Stimulated activated naive CD8-positive, alpha-beta T cell treated with anti-CD3 and anti-CD28 coated beads, Interleukin-15, Interleukin-2, amounts not matched to agents 100 ng/mL and 50 ng/mL, for 24 hours (primary cell): ENCODE measurements around the gene MYOM1.
A peak's percentile ranks its signal among the peaks of the same experiment; 100 is the strongest.

Source experiments
- H3K27ac Mint-ChIP-seq: one replicate; pipeline ENCODE4 v1.8.0; 2021; ENCODE audit warnings: mild to moderate bottlenecking, mixed read lengths
- H3K27me3 Mint-ChIP-seq: one replicate; pipeline ENCODE4 v1.8.0; 2021; ENCODE audit warnings: mixed read lengths
- H3K36me3 Mint-ChIP-seq: one replicate; pipeline ENCODE4 v1.8.0; 2021; ENCODE audit warnings: low read depth, mixed read lengths
- H3K4me1 Mint-ChIP-seq: one replicate; pipeline ENCODE4 v1.8.0; 2021; ENCODE audit warnings: low read depth, mixed read lengths
- H3K4me3 Mint-ChIP-seq: one replicate; pipeline ENCODE4 v1.8.0; 2021; ENCODE audit warnings: mild to moderate bottlenecking, mixed read lengths
- H3K9me3 Mint-ChIP-seq: one replicate; pipeline ENCODE4 v1.8.0; 2021; ENCODE audit warnings: mixed read lengths

MYOM1 gene

DNA sequence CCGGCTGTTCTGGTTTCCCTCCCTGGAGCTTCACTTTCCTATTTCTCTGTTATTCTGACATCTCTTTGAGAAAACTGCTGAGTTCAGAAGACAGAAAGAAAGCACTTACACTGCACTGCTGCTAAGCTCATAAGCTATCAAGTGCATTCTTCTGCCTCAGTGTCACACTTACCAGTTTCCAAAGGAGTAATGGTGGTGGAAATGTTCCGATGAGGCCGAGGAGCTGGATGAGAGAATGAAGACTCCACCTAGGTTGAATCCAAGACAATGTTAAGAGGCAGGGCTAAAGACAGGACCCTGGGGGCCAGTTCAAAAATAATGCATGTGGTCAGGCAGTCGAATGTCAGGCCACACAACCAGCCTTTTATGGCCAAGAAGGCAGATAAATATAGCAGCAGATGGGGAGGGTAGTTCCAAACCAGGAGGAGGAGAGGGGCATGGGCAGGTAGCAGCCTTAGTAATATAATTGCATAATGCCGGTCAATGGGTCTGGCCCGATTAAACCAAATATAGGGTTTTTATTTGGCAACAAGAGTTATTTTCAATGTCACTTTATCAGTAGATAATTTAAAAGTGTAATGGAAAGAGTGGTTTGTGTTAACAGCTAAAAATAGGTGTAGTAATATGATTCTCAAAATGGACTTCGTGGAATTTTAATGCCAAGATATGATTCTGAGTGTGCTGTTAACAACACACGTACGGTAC lies at the start of gene MYOM1:
Gene MYOM1, minus strand, starts transcription at position 338 of the 705 bp plus-strand sequence. CDS start 4,745 bp downstream, outside the sequence.
- Mint-ChIP-seq H3K4me3 (no peak within 1 kb of the TSS), H3K27me3 (no peaks in the 10 kb centered on the region), H3K36me3 (no peaks in the 10 kb centered on the region), H3K9me3 (no peaks in the 10 kb centered on the region), H3K27ac (no peak within 1 kb of the TSS), H3K4me1 (peaks cover 3% of the 10 kb centered on the region)

DNA sequence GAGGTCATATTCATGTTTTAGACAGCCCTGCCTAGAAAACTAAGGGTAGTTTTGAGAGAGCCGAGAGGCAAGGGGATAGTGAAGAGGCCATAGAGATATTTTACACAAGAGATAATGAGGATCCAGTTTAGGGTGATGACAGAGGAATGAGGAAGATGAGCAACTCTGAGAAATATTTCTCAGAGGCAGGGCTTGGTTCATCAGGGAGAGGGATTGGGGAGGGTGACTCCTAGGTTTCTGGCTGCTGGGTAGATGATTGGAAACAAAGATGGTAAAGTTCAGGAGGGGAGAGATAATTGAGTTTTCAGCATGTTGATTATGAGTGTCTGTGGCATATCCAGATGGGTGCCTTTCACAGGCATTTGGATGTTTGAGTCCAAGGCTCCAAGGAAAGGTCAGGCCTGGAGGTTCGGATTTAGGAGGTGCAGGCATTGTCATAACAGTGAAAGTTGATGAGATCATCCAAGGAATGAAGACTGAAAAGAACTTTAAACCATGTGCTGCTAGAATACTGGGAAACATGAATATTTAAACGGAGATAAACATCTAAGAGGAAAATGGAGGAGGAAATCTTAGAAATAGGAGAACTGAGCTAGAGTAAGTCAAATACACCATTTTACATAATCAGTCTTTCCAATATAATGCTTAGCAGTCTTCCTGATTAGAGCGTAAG lies 49.6 kb upstream of the MYOM1 start:
- Mint-ChIP-seq H3K4me3 (peak overlapping the region; percentile 1), H3K9me3 (no peaks in the 10 kb centered on the region), H3K27me3 (no peaks in the 10 kb centered on the region), H3K4me1 (peaks cover 85% of the 10 kb centered on the region), H3K27ac (peak overlapping the region; percentile 46), H3K36me3 (peaks cover 26% of the 10 kb centered on the region)

DNA sequence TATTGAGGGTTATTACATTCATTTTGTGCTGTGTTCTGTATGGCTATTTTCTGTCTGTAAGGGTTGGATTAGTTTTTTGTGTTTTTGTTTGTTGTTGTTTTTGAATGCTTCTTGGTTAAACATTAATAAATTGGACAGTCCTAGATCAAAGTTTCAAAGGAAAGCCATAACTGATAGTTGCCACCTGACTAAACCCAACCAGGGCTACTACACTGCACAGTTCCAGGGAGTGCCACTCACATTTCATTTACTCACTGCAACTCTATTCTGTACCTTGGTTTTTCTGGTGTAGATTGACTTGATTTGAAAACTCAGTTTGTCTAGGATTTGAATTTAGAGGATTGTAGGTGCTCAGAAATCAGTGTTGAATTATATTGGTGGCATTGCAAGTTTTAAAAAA lies 48.5 kb upstream of the MYOM1 start:
- peak overlapping the region; percentile 59 for H3K27ac Mint-ChIP-seq
- no peaks in the 10 kb centered on the region for H3K9me3 Mint-ChIP-seq
- H3K4me1 Mint-ChIP-seq = peaks cover 95% of the 10 kb centered on the region
- H3K4me3 Mint-ChIP-seq = no peak overlapping the region
- H3K27me3 Mint-ChIP-seq = no peaks in the 10 kb centered on the region
- H3K36me3 Mint-ChIP-seq = peaks cover 17% of the 10 kb centered on the region

DNA sequence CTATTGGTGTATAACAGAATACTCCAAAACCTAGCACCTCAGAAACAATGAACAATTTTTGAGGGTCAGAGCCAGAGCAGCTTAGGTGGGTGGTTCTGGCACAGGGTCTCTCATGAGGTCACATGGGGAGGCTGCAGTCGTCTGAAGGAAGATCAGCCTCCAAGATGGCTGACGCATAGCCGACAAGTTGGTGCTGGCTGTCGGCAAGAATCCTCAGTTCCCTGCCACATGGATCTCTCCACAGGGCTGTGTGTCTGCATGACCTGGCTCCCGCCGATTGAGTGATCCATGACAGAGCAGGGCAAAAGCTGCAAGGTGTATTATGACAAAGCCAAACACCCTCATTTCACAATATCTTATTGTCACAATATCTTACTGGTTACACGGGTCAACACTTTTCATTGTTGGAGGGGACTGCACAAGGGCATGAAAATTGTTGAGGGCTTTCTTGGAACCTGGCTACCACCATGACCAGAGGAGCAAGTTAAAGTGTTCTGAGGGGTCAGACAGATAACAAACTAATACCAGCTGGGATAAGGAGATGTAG lies 46.4 kb upstream of the MYOM1 start:
- H3K4me1 Mint-ChIP-seq = peaks cover 83% of the 10 kb centered on the region
- no peaks in the 10 kb centered on the region for H3K9me3 Mint-ChIP-seq
- H3K36me3 Mint-ChIP-seq = peaks cover 17% of the 10 kb centered on the region
- peak overlapping the region; percentile 24 for H3K4me3 Mint-ChIP-seq
- H3K27ac Mint-ChIP-seq = peak overlapping the region; percentile 60
- no peaks in the 10 kb centered on the region for H3K27me3 Mint-ChIP-seq

DNA sequence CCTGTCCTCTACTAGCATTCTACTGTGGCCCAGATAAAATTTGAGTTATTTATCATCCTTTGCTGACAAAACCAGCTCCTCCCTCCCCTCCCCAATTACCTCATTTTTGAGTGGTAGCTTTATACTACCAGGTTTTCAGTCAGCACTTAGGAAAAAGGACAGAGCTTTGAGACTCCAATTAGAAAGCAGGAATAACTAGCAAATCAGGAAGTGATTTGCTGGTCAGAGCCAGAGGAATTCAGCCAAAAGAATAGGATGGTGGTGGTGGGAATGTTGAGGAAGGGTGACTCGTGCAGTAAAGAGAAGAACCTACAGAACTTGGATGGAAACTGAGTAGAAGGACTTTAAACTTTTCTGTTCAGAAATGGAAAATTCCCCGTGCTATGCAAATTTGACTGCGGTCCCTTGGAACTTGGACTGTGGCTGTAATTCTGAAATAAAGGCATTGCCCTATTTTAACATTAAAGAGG lies 45.8 kb upstream of the MYOM1 start:
- H3K27ac Mint-ChIP-seq = peak overlapping the region; percentile 60
- H3K27me3 Mint-ChIP-seq = no peaks in the 10 kb centered on the region
- H3K4me1 Mint-ChIP-seq = peaks cover 82% of the 10 kb centered on the region
- H3K4me3 Mint-ChIP-seq = peak overlapping the region; percentile 47
- peaks cover 21% of the 10 kb centered on the region for H3K36me3 Mint-ChIP-seq
- H3K9me3 Mint-ChIP-seq = no peaks in the 10 kb centered on the region

DNA sequence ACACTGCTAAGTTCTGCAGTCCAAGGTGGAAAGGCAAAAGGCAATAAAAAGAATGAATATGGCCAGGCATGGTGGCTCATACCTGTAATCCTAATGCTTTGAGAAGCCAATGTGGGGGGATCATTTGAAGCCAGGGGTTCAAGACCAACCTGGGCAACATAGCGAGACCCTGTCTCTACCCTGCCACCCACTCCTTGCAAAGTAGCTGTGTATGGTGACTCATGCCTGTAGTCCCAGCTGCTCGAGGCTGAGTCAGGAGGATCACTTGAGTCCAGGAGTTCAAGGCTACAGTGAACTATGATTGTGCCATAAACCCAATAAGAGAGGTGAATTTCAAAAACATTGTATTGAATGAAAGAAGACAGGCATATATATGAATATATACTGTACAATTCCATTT lies 44.6 kb upstream of the MYOM1 start:
- peaks cover 82% of the 10 kb centered on the region for H3K4me1 Mint-ChIP-seq
- peaks cover 22% of the 10 kb centered on the region for H3K36me3 Mint-ChIP-seq
- H3K27ac Mint-ChIP-seq = peak overlapping the region; percentile 72
- H3K4me3 Mint-ChIP-seq = peak overlapping the region; percentile 36
- H3K9me3 Mint-ChIP-seq = no peaks in the 10 kb centered on the region
- H3K27me3 Mint-ChIP-seq = no peaks in the 10 kb centered on the region

DNA sequence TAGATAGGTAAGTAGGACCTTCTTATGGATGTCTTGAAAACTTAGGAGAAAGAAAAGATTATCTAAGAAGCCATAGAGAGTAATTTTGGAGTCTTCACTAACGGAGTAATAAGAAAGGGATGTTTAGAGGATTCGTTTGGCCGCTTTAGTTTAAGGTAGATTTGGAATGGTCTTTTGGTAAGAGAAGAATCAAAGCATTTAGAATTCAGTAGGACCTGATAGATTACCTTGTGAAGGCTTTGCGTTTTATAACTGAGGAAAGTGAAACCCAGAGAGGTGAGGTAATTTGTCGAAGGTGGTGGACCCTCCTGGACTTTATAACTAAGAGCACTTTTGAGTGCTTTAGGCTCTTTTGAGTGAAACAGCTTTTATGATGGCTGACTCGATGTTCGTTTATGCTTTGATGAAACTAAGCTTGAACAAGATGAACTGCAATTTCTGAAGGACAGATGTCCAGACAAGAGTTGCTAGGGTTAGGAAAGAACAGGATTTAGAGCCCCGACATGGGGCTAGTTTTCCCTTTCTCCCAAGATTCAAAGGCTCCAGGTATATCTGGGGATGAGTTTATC lies 43.4 kb upstream of the MYOM1 start:
- H3K36me3 Mint-ChIP-seq = peaks cover 27% of the 10 kb centered on the region
- H3K27ac Mint-ChIP-seq = peak overlapping the region; percentile 94
- no peaks in the 10 kb centered on the region for H3K9me3 Mint-ChIP-seq
- H3K4me1 Mint-ChIP-seq = peaks cover 82% of the 10 kb centered on the region
- peak overlapping the region; percentile 100 for H3K4me3 Mint-ChIP-seq
- H3K27me3 Mint-ChIP-seq = no peaks in the 10 kb centered on the region

DNA sequence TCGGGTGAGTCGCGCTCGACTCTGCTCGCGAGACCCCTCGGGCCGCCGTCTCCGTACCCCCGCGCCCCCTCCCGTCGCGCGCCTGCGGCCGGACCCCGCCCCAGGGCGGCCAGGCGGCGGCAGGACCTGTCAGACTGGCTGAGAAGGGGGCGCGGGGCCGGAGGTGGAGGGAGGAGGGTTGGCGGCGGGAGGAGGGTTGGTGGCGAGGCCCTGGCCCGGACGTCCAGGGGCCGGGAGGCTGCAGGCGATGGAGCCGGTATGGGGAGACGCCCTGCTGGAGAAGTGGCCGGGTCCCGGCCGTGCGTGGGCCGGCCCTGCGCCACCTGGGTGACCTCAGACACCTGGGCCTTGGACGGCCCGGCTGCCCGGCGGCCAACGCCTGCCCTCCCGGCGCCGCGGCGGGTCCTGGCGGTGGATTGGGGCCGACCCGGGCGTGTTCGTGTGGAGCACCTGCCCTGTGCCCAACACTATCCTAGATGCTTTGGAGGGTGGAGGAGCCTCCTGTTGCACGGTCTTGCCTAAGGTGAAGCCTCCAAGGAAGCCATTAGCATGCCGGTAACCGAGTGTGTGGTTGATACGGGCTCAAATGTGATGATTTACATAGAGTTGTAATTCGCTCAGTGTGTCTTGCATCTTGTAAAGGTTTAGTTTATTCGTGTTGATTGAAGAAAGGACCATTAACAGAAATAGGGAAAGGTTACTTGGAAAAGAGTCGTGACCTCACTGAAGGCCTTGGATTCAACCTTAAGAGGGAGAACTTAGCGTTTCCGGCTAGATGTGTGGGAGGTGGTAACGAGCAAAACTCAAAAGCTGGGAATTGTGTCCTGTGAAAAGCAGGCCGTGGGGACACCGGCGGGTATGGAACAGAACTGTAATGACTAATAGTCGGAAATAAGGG lies 42.7 kb upstream of the MYOM1 start:
- H3K4me3 Mint-ChIP-seq = peak overlapping the region; percentile 100
- H3K9me3 Mint-ChIP-seq = no peaks in the 10 kb centered on the region
- peaks cover 85% of the 10 kb centered on the region for H3K4me1 Mint-ChIP-seq
- peaks cover 34% of the 10 kb centered on the region for H3K36me3 Mint-ChIP-seq
- no peaks in the 10 kb centered on the region for H3K27me3 Mint-ChIP-seq
- peak overlapping the region; percentile 94 for H3K27ac Mint-ChIP-seq

DNA sequence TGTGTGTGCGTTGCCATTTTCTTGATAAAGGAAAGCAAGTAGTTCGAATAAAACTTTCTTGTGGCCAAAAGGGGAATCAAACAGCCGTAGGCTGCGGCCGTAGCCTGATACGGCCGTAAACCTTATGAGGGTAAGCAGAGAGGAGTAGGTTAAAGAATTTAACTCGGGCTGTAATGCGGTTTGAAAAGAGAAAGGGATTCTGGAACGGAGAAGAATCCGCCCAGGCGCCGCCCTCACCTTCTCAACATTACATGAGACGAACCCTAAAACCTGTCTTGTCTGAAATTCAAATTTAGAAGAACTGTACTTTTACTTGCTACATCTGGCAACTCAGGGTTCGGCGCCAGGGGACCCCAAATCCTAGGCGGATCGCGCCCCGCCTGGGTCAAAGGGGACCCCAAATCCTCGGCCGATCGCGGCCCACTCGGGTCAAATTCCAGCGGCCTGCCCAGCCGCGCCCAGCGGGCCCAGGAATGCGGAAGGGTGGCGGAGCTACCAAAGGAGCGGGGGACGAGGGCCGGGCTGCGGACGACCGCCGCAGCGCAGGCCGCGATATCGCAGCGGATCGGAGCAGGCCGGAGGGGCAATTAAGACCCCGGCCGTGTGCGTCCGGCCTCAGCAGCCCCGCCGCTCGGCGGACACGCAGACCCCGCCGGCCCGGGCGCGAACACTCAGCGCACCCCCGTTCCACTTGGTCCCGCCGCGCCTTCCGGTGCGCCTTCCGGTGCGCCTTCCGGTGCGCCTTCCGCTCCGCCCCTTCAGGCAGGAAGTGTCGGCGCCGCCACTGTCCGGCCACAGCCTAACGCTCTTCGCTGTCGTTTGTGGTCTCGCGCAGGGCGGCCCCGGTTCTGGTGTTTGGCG lies 41.8 kb upstream of the MYOM1 start, which contains the start of gene MYL12B:
Gene MYL12B, plus strand, starts transcription at position 761 of the 861 bp plus-strand sequence. CDS start 10,766 bp downstream, outside the sequence.
- Mint-ChIP-seq H3K36me3 (peaks cover 43% of the 10 kb centered on the region), H3K4me1 (peaks cover 85% of the 10 kb centered on the region), H3K27me3 (no peaks in the 10 kb centered on the region), H3K27ac (peak within 1 kb of the TSS; percentile 94), H3K9me3 (no peaks in the 10 kb centered on the region), H3K4me3 (peak within 1 kb of the TSS; percentile 100)

DNA sequence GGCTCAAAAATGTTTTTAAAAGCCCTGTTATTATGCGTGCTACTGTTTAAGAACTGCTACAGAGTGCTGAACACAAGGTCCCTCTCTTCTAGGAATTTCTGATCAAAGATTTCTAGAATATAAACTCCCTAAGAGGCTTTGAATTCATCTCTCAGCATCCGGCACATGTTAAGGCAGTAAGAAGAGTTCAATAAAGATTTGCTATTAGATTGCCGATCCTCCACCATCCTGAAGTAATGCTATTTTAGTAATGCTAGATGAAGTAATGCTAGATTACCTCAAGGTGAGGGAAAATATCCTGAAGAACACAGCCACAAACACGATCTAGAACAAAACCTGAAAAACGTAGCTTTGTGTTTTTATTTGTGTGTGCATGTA lies 41.2 kb upstream of the MYOM1 start:
- peaks cover 49% of the 10 kb centered on the region for H3K36me3 Mint-ChIP-seq
- no peaks in the 10 kb centered on the region for H3K27me3 Mint-ChIP-seq
- peak overlapping the region; percentile 91 for H3K27ac Mint-ChIP-seq
- no peaks in the 10 kb centered on the region for H3K9me3 Mint-ChIP-seq
- peaks cover 85% of the 10 kb centered on the region for H3K4me1 Mint-ChIP-seq
- H3K4me3 Mint-ChIP-seq = peak overlapping the region; percentile 100

DNA sequence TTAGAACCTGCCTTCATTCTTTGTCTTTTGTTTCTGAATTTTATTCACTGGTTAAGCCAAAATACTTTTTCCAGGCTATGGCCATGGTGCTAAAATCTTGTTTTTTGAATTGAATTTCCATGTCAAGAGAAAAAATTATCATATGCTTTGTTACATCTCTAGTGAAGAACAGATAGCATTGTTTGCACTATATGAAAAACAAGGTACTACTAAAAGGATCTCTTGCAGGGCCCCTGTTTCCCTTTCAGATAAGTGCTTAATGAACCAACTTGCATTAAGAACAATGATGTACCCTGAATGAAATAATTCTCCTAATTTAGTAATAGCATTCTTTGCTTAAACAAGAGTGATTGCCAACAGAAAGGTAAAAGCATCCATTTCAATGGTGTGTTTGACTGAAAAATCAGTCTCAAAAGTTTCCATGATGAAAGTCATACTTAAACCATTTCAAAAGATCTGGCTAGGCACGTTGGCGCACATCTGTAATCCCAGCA lies 37.9 kb upstream of the MYOM1 start:
- H3K4me1 Mint-ChIP-seq = peaks cover 84% of the 10 kb centered on the region
- no peaks in the 10 kb centered on the region for H3K27me3 Mint-ChIP-seq
- no peaks in the 10 kb centered on the region for H3K9me3 Mint-ChIP-seq
- peaks cover 79% of the 10 kb centered on the region for H3K36me3 Mint-ChIP-seq
- H3K4me3 Mint-ChIP-seq = no peak overlapping the region
- peak overlapping the region; percentile 77 for H3K27ac Mint-ChIP-seq

DNA sequence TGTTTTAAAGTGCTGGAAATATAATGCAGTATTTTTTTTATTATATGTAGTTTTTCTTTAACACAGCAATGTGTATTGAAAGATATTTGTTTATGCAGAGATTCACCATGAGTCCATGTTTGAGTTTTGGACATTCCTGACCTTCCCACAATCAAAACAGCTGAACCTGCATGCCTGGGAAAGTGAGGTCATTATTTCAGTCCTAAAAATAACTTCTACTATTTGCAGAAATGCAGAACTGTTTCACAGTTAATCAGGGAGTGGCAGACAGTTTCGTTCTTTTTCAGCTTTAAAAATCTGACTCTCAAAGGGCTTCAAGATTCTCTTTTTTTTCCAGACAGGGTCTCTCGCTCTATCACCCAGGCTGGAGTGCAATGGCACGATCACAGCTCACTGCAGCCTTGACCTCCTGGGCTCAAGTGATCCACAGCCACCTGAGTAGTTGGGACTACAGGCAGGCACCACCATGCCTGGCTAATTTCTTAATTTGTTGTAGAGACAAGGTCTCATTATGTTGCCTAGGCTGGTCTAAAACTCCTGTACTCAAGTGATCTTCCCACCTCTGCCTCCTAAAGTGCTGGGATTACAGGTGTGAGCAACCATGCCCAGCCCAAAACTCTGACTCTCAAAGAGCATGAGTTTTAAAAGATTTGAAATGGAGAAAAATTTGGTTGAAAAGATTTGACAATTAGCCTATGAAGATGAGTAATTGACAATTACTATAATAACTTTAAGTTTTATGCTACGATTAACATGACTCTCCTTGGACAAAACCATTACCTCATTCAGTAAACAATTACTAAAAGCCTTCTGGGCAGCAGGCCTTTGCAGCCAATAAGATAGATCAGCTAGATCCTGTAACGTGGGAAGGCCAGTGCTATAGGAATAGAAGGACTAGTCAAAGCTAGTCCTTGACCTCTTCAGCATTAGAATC lies 37.2 kb upstream of the MYOM1 start:
- H3K27ac Mint-ChIP-seq = peak overlapping the region; percentile 77
- H3K4me1 Mint-ChIP-seq = peaks cover 90% of the 10 kb centered on the region
- H3K36me3 Mint-ChIP-seq = peaks cover 80% of the 10 kb centered on the region
- H3K4me3 Mint-ChIP-seq = no peak overlapping the region
- H3K27me3 Mint-ChIP-seq = no peaks in the 10 kb centered on the region
- H3K9me3 Mint-ChIP-seq = no peaks in the 10 kb centered on the region
